ENCODE results near the gene COLGALT1. TPM values are rescaled to one million over a fixed set of nuclear protein-coding genes. Genes with fewer than 3 reads are reported as not detected.

COLGALT1 gene
- total RNA-seq, 4 donors from 2014 or later, result 19.3 to 35.9 (median 33.0) TPM

DNA sequence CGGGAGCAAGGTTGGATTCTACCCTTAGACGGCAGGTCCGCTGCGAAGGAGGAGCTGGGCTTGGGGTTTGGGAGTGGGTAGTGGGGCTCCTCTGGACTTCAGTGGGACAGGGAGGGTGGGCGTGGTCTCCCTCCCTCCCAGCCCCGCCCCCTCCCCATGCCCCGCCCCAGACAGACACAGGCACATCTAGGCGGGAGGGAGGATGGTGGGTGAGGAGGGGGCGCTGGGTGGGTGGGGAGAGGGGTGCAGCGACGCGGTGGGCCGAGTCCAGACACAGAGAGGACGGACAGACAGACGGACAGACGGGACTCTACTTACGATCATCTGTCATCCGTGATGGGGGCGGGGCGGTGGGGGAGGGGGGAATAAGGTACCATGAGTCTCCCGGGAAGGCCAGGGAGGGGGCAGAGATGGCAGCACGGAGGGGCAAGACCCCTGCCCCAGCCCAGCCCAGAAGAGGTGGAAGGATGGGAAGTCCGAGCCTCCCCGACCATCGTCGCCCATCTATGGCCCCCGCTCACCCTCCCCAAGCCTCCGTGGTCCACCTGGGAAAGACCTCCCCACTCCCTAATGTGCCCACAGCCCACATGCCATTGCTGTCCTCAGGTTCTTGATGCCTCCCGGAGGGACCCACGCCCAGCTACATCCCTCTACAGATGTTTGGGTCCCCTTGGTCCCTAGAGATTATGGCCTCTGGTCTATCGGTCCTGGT, 67.9 kb downstream of the COLGALT1 start:
- intact Hi-C loops (cut with DNase I), result no loop called here
- no peaks in the 10 kb centered on the region for H3K36me3 ChIP-seq
- H3K4me1 ChIP-seq, result no peaks in the 10 kb centered on the region
- no peaks in the 10 kb centered on the region for H3K9me3 ChIP-seq
- no peak overlapping the region for H3K27ac ChIP-seq
- no peaks in the 10 kb centered on the region for H3K27me3 ChIP-seq
- DNase-seq, result no peak
- TF ChIP-seq, protein P1, sequence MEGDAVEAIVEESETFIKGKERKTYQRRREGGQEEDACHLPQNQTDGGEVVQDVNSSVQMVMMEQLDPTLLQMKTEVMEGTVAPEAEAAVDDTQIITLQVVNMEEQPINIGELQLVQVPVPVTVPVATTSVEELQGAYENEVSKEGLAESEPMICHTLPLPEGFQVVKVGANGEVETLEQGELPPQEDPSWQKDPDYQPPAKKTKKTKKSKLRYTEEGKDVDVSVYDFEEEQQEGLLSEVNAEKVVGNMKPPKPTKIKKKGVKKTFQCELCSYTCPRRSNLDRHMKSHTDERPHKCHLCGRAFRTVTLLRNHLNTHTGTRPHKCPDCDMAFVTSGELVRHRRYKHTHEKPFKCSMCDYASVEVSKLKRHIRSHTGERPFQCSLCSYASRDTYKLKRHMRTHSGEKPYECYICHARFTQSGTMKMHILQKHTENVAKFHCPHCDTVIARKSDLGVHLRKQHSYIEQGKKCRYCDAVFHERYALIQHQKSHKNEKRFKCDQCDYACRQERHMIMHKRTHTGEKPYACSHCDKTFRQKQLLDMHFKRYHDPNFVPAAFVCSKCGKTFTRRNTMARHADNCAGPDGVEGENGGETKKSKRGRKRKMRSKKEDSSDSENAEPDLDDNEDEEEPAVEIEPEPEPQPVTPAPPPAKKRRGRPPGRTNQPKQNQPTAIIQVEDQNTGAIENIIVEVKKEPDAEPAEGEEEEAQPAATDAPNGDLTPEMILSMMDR (IDR thresholded peaks at IDR 0.05), result no peak
- no peak for TF ChIP-seq POLR2A (IDR thresholded peaks at IDR 0.05)
- H3K4me3 ChIP-seq (replicated peaks in 1 of 3), result no peak overlapping the region
- WGBS, 2 donors, result 86 to 93% methylated on average over 18 to 26 of the region's 31 CpGs

DNA sequence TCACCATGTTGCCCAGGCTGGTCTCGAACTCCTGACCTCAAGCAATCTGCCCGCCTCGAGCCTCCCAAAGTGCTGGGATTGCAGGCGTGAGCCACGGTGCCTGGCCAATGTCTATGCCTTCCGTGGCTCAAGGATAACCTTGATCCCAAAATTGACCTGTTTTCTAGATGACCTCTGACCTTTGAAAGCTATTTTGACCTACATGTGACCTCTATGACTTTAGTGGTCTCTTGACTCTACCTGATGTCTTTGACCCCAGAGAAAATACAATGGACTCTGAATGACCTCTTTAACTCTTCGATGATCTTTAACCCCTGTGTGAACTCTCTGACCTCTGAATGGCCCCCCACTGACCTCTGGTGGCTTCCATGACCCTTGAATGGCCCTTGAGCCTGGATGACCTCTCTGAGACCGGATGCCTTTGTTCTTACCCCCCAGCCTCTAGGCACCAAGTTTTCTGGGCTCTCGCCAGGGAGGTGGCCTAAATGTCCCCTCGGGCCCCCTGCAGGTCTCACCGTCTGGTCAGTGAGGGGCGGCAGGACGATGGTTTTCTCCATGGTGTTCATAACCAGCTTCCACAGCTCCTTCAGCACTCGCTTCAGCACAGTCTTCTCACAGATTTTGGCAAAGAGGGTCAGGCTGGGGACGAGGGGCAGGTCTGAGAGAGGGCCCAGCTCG, 69.0 kb downstream of the COLGALT1 start:
- intact Hi-C loops (cut with DNase I), result no loop called here
- TF ChIP-seq, protein P1 (IDR thresholded peaks at IDR 0.05), result no peak
- TF ChIP-seq POLR2A (IDR thresholded peaks at IDR 0.05), result no peak
- H3K9me3 ChIP-seq, result no peaks in the 10 kb centered on the region
- no peaks in the 10 kb centered on the region for H3K27me3 ChIP-seq
- no peak overlapping the region for H3K27ac ChIP-seq
- no peak overlapping the region for H3K4me3 ChIP-seq (replicated peaks in 1 of 3)
- H3K4me1 ChIP-seq, result no peaks in the 10 kb centered on the region
- H3K36me3 ChIP-seq, result no peaks in the 10 kb centered on the region
- no peak for DNase-seq
- WGBS, 2 donors, result 82 to 87% methylated on average over 16 of the region's 16 CpGs

DNA sequence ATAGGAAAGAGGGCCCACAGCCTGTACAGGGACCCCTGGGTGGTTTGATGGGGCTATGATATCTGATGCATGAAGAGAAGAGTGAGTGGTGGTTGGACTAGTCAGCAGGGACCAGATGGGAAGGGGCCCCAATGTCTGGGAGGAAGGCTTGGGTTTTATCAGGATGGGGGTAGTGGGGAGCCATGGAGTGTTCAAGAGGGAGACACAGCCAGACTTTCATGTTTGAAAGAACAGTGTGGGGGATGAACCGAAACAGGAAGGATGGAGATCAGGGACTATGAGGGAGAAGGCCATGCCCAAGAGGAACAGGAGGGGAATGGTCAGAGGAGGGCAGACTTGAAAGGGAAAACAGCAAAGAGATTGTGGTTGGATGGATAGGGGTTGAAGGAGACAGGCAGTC, 69.6 kb downstream of the COLGALT1 start:
- 83 to 95% methylated on average over 1 of the region's 1 CpG for WGBS, 2 donors
- Histone ChIP-seq H3K27ac (no peak overlapping the region), H3K9me3 (no peaks in the 10 kb centered on the region), H3K4me3 (replicated peaks in 1 of 3) (no peak overlapping the region), H3K27me3 (no peaks in the 10 kb centered on the region), H3K4me1 (no peaks in the 10 kb centered on the region), H3K36me3 (no peaks in the 10 kb centered on the region)
- no peak for DNase-seq
- TF ChIP-seq POLR2A (IDR thresholded peaks at IDR 0.05), result no peak
- TF ChIP-seq, protein P1 (IDR thresholded peaks at IDR 0.05), result no peak
- intact Hi-C loops (cut with DNase I), result no loop called here

- H3K9me3 ChIP-seq, result no peaks in the 10 kb centered on the region
- TF ChIP-seq POLR2A (IDR thresholded peaks at IDR 0.05), result no peak
- TF ChIP-seq, protein P1 (IDR thresholded peaks at IDR 0.05), result no peak
- intact Hi-C loops (cut with DNase I), result no loop called here
- no peak overlapping the region for H3K4me3 ChIP-seq (replicated peaks in 1 of 3)
- no peak overlapping the region for H3K27ac ChIP-seq
- H3K4me1 ChIP-seq, result no peaks in the 10 kb centered on the region
- no peaks in the 10 kb centered on the region for H3K36me3 ChIP-seq
- WGBS, 2 donors, result 80 to 91% methylated on average over 2 of the region's 2 CpGs
- DNase-seq, result no peak
- no peaks in the 10 kb centered on the region for H3K27me3 ChIP-seq
Observed at GRCh38 chr19:17625980-17626379, 70.5 kb downstream of the COLGALT1 start.

DNA sequence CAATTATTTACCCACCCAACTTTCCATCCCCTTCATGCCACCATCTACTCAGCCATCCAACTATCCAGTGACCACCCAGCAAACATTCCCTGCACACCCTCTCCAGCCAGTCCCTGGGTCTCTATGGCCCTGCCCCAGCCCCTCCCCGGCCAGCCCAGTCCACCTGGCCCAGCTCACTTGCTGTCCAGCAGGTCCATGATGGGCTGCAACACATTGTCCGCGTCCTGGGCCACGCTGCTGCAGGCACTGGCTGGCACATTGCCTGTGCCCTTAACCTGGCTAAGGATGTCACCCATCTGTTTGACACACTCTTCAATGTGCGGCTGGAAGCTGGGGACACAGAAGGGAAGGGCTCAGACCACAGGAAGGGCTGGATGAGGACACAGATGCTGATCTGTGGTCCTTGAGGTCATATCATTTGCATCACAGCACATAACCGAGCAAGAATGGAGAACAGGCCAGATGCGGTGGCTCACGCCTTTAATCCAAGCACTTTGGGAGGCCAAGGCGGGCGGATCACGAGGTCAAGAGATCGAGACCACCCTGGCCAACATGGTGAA, 71.1 kb downstream of the COLGALT1 start:
- Histone ChIP-seq H3K4me3 (replicated peaks in 1 of 3) (no peak overlapping the region), H3K4me1 (no peaks in the 10 kb centered on the region), H3K27me3 (no peaks in the 10 kb centered on the region), H3K27ac (no peak overlapping the region), H3K9me3 (no peaks in the 10 kb centered on the region), H3K36me3 (no peaks in the 10 kb centered on the region)
- TF ChIP-seq, protein P1 (IDR thresholded peaks at IDR 0.05), result no peak
- TF ChIP-seq POLR2A (IDR thresholded peaks at IDR 0.05), result no peak
- intact Hi-C loops (cut with DNase I), result no loop called here
- no peak for DNase-seq
- WGBS, 2 donors, result 82 to 86% methylated on average over 12 of the region's 12 CpGs

Data from thyroid gland (tissue), 4 donors.